ENCODE results near the gene LGALS13. TPM values are rescaled to one million over a fixed set of nuclear protein-coding genes. Genes with fewer than 3 reads are reported as not detected.

The LGALS13 gene
- total RNA-seq, 1 experiment from 2014 or later: not detected

- no TSS peak for BruUV-seq (replicated peaks)
- peaks cover 34% of the 10 kb centered on the region; the same call in 1 of the 2 replicates for H3K27me3 ChIP-seq (ENCODE audit: insufficient read depth, low read length)
- H2AFZ ChIP-seq (ENCODE audit: low read depth, low read length, poor library complexity, severe bottlenecking): no peak overlapping the region
- H3K4me3 ChIP-seq (replicated peaks in 1 of 2; ENCODE audit: low read depth in 1 of 2, low read length in 2 of 2): no peak overlapping the region
- H3K79me2 ChIP-seq (ENCODE audit: insufficient read depth, low read length): no peaks in the 10 kb centered on the region
- no peak overlapping the region for H3K27ac ChIP-seq (ENCODE audit: low read depth, low read length)
- no peak for DNase-seq (ENCODE audit: low read depth, low spot score)
- H3K36me3 ChIP-seq (ENCODE audit: control insufficient read depth in 1 of 2, insufficient read depth in 2 of 2, low read length in 2 of 2): no peaks in the 10 kb centered on the region
- H3K4me1 ChIP-seq (ENCODE audit: control insufficient read depth in 1 of 2, insufficient read depth in 2 of 2, low read length in 2 of 2): no peaks in the 10 kb centered on the region
- POLR2A ChIA-PET: no interaction called here
- intact Hi-C loops (cut with micrococcal nuclease): no loop called here
- H3K9ac ChIP-seq (ENCODE audit: low read length): no peak overlapping the region
- H3K9me3 ChIP-seq (ENCODE audit: control insufficient read depth in 1 of 2, insufficient read depth in 1 of 2, low read depth in 1 of 2, low read length in 2 of 2): no peaks in the 10 kb centered on the region
- H3K9me2 ChIP-seq (ENCODE audit: insufficient read depth): no peaks in the 10 kb centered on the region
- no peak overlapping the region for H3K4me2 ChIP-seq (ENCODE audit: low read length)
- CTCF ChIA-PET: no interaction called here
- TF ChIP-seq YY1 (IDR thresholded peaks at IDR 0.05; ENCODE audit: extremely low read depth, insufficient replicate concordance, low read depth, low read length) (no peak), MAX (IDR thresholded peaks at IDR 0.05) (no peak), SP1 (IDR thresholded peaks at IDR 0.05; ENCODE audit: low read depth) (no peak), POLR2AphosphoS5 (IDR thresholded peaks at IDR 0.05; ENCODE audit: low read depth, low read length) (no peak), FOSL1 (IDR thresholded peaks at IDR 0.05; ENCODE audit: low read depth) (no peak), EZH2 (IDR thresholded peaks at IDR 0.05) (no peak), CEBPB (IDR thresholded peaks at IDR 0.05; ENCODE audit: low read depth) (no peak), ZNF274 (IDR thresholded peaks at IDR 0.05; ENCODE audit: low read depth, low read length) (no peak)
- ATAC-seq: no peak
- RAD21 ChIA-PET (ENCODE audit: low non-redundant PET in 1 of 2, low total read pairs in 2 of 2, uncharacterized antibody in 2 of 2, unreplicated experiment in 2 of 2): no interaction called here
- H4K20me1 ChIP-seq (ENCODE audit: insufficient read depth): no peaks in the 10 kb centered on the region
Observed at GRCh38 chr19:39582891-39583625, 19.3 kb upstream of the LGALS13 start.

- no peak for DNase-seq (ENCODE audit: low read depth, low spot score)
- CTCF ChIA-PET: no interaction called here
- TF ChIP-seq ZBTB33 (IDR thresholded peaks at IDR 0.05; ENCODE audit: extremely low read depth, insufficient replicate concordance, low read length) (no peak), ELF1 (IDR thresholded peaks at IDR 0.05; ENCODE audit: borderline replicate concordance, low read depth) (no peak), EGR1 (IDR thresholded peaks at IDR 0.05; ENCODE audit: low read depth) (no peak), SP1 (IDR thresholded peaks at IDR 0.05; ENCODE audit: low read depth) (no peak), POLR2A (IDR thresholded peaks at IDR 0.05; ENCODE audit: borderline replicate concordance, extremely low read depth, insufficient read depth, insufficient read length) (no peak), ATF3 (IDR thresholded peaks at IDR 0.05) (no peak), EZH2 (IDR thresholded peaks at IDR 0.05) (no peak), SRF (IDR thresholded peaks at IDR 0.05; ENCODE audit: low read depth) (no peak), REST (IDR thresholded peaks at IDR 0.05; ENCODE audit: low read depth) (no peak), ZNF274 (IDR thresholded peaks at IDR 0.05; ENCODE audit: low read depth, low read length) (no peak)
Observed at GRCh38 chr19:39587496-39587895, 14.8 kb upstream of the LGALS13 start.

More at GRCh38 chr19:39587496-39587895, 14.8 kb upstream of the LGALS13 start:
- no peak overlapping the region for H2AFZ ChIP-seq (ENCODE audit: low read depth, low read length, poor library complexity, severe bottlenecking)
- H3K9me2 ChIP-seq (ENCODE audit: insufficient read depth): no peaks in the 10 kb centered on the region
- no peak for ATAC-seq
- no peaks in the 10 kb centered on the region for H3K79me2 ChIP-seq (ENCODE audit: insufficient read depth, low read length)
- no peak overlapping the region for H3K4me3 ChIP-seq (replicated peaks in 1 of 2; ENCODE audit: low read depth in 1 of 2, low read length in 2 of 2)
- intact Hi-C loops (cut with micrococcal nuclease): no loop called here
- H3K27ac ChIP-seq (ENCODE audit: low read depth, low read length): no peak overlapping the region
- POLR2A ChIA-PET: no interaction called here
- H3K4me2 ChIP-seq (ENCODE audit: low read length): no peak overlapping the region
- BruUV-seq (replicated peaks): no TSS peak
- H3K36me3 ChIP-seq (ENCODE audit: control insufficient read depth in 1 of 2, insufficient read depth in 2 of 2, low read length in 2 of 2): no peaks in the 10 kb centered on the region; a peak in 1 of 4 replicates
- H3K9ac ChIP-seq (ENCODE audit: low read length): no peak overlapping the region
- RAD21 ChIA-PET (ENCODE audit: low non-redundant PET in 1 of 2, low total read pairs in 2 of 2, uncharacterized antibody in 2 of 2, unreplicated experiment in 2 of 2): no interaction called here
- H3K4me1 ChIP-seq (ENCODE audit: control insufficient read depth in 1 of 2, insufficient read depth in 2 of 2, low read length in 2 of 2): no peaks in the 10 kb centered on the region
- no peaks in the 10 kb centered on the region for H3K9me3 ChIP-seq (ENCODE audit: control insufficient read depth in 1 of 2, insufficient read depth in 1 of 2, low read depth in 1 of 2, low read length in 2 of 2)
- peaks cover 42% of the 10 kb centered on the region for H3K27me3 ChIP-seq (ENCODE audit: insufficient read depth, low read length)
- no peaks in the 10 kb centered on the region for H4K20me1 ChIP-seq (ENCODE audit: insufficient read depth)
